ENCODE measurements around the gene ING5. TPM values are rescaled to one million over a fixed set of nuclear protein-coding genes. Genes with fewer than 3 reads are reported as not detected.

The ING5 gene
- total RNA-seq, 1 donor from 2014 or later, result 56.9 TPM

DNA sequence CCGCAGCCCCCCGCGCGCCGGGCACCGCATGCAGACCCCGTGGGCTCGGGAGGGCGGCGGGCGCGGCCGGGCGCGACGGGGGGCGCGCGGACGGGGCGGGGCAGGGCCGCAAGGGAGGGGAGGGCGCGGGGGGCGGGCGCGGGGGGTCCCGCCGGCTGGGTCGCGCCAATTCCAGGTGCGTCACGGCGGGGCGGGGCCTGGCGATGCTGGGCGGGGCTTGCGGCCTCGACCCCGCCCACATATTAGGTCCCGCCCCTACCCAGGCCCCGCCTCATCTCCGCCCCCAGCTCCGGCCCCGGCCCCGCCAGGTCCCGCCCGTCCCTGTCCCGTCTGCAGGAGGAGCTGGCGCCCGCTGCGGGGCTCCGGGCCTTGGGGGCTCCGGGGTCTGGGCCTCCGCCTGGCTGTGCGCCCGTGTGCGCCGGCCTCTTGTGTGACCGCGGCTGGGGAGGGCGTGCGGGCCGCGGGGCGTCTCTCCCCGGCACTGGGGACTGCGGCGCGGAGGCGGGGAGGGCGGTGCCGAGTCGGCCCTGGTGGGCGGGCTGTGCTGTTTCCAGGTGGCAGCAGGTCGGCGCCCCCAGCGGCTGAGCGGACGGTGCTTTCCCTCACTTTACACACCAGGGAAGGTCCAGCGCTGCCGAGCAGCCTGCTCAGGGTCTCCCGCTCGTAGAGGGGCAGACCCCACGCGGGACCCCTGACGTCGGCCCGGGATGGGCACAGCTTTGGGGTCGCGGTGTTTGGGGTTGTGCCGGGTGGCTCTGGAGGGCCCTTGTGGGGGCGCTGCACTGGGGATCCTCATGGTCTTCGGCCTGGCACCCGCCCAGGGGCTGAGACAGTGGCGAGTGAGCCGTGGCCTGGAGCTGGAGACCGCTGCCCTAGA is 554 bp downstream of the ING5 start:
- Mint-ChIP-seq H3K4me3 (peak overlapping the region; percentile 76), H3K27me3 (ENCODE audit: low read depth) (no peaks in the 10 kb centered on the region), H3K4me1 (peaks cover 10% of the 10 kb centered on the region), H3K36me3 (peaks cover 20% of the 10 kb centered on the region), H3K9me3 (peaks cover 7% of the 10 kb centered on the region), H3K27ac (peak overlapping the region; percentile 83)
- peak; percentile 80 to 93 for DNase-seq (ENCODE audit: low spot score in 2 of 2, unreplicated experiment in 2 of 2)
- TF ChIP-seq, protein P1, sequence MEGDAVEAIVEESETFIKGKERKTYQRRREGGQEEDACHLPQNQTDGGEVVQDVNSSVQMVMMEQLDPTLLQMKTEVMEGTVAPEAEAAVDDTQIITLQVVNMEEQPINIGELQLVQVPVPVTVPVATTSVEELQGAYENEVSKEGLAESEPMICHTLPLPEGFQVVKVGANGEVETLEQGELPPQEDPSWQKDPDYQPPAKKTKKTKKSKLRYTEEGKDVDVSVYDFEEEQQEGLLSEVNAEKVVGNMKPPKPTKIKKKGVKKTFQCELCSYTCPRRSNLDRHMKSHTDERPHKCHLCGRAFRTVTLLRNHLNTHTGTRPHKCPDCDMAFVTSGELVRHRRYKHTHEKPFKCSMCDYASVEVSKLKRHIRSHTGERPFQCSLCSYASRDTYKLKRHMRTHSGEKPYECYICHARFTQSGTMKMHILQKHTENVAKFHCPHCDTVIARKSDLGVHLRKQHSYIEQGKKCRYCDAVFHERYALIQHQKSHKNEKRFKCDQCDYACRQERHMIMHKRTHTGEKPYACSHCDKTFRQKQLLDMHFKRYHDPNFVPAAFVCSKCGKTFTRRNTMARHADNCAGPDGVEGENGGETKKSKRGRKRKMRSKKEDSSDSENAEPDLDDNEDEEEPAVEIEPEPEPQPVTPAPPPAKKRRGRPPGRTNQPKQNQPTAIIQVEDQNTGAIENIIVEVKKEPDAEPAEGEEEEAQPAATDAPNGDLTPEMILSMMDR (IDR thresholded peaks at IDR 0.05; ENCODE audit: unreplicated experiment), result no peak

DNA sequence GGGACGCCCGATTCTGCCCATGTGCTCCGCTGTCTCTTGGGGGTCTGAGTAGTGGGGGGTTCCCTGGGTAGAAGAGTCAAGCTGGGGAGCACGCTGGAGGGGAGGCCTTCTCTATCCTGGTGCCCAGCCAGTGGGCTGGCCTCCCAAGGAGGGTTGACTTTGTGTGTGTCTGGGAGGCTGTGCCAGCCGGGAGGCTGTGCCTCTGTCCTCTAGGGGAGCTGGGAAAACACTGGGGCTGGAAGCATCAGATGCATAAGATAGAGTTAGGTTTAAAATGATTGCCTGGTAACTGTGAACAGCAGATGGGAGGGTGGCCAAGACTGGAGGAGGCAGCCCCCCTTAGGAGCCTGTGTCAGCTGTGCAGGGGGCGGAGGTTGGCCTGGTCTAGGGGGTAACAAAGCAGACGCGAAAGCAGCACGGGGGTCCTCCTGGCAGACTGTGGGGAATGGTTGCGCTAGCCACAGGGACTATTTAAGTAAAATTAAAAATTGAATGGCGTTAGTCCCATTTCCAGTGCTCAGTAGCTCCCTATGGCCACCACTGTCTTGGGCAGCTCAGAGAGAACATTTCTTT is 1.3 kb downstream of the ING5 start:
- peaks cover 7% of the 10 kb centered on the region for H3K9me3 Mint-ChIP-seq
- no peaks in the 10 kb centered on the region for H3K27me3 Mint-ChIP-seq (ENCODE audit: low read depth)
- H3K36me3 Mint-ChIP-seq, result peaks cover 25% of the 10 kb centered on the region
- TF ChIP-seq, protein P1 (IDR thresholded peaks at IDR 0.05; ENCODE audit: unreplicated experiment), result no peak
- peak overlapping the region; percentile 76 for H3K4me3 Mint-ChIP-seq
- DNase-seq (ENCODE audit: low spot score in 2 of 2, unreplicated experiment in 2 of 2), result no peak
- H3K27ac Mint-ChIP-seq, result peak overlapping the region; percentile 83
- H3K4me1 Mint-ChIP-seq, result peaks cover 8% of the 10 kb centered on the region

DNA sequence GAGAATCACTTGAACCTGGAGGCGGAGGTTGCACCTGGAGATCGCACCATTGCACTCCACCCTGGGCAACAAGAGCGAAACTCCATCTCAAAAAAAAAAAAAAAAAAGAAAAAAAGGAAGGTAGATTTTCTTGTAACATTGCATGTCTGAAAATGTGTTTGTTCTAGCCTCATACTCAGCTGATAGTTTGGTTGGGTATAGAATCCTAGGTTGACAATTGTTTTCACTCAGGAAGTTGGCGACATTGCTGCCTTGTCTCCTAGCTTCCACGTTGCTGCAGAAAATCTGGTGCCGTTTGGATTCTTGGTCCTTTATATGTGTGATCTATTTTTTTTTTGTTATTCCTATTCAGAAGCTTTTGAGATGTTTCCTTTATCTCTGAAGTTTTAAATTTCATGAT is 4.7 kb downstream of the ING5 start:
- Mint-ChIP-seq H3K9me3 (peaks cover 7% of the 10 kb centered on the region), H3K4me1 (peaks cover 6% of the 10 kb centered on the region), H3K27me3 (ENCODE audit: low read depth) (no peaks in the 10 kb centered on the region), H3K4me3 (no peak overlapping the region), H3K27ac (no peak overlapping the region), H3K36me3 (peaks cover 44% of the 10 kb centered on the region)
- TF ChIP-seq, protein P1 (IDR thresholded peaks at IDR 0.05; ENCODE audit: unreplicated experiment), result no peak
- no peak for DNase-seq (ENCODE audit: low spot score in 2 of 2, unreplicated experiment in 2 of 2)

DNA sequence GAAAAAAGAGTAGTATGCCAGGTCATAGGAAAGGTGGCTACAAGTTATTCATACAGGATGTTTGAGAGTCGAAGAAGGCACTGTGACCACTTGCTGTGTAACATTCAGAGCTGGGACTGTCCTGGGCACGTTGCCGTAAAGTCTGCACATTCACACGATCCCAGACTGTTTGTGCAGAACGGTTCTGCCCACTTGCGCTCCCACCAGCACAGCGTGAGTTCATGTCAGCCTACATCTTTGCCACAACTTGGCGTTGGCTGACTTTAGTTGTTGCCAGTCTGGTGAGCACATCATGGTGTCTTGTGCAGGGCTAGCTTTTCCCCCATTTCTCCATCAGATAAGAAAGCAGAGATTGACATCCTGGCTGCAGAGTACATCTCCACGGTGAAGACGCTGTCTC is 7.0 kb downstream of the ING5 start:
- Mint-ChIP-seq H3K27me3 (ENCODE audit: low read depth) (no peaks in the 10 kb centered on the region), H3K4me1 (no peaks in the 10 kb centered on the region), H3K4me3 (no peak overlapping the region), H3K9me3 (peaks cover 8% of the 10 kb centered on the region), H3K36me3 (peaks cover 59% of the 10 kb centered on the region), H3K27ac (no peak overlapping the region)
- no peak for DNase-seq (ENCODE audit: low spot score in 2 of 2, unreplicated experiment in 2 of 2)
- TF ChIP-seq, protein P1 (IDR thresholded peaks at IDR 0.05; ENCODE audit: unreplicated experiment), result no peak

DNA sequence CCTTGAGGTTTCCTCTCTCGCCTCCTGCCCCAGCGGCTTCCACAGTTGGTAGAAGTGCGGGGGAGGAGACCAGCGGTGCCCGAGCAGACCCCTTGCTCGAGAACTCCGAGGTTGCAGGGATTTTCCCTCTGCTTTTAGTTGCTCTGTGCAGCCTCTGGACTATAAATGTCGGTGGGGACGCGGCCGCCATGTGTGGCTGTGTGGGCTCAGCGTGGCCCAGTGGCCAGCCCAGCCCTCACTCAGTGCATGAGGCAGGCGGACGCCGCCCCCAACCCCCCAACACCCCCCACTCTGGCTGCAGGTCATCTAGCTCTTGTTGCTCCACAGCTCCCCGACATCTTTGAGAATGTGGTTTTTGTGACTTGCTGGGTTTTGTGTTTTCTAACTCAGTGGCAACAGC is 17.3 kb downstream of the ING5 start:
- Mint-ChIP-seq H3K4me3 (no peak overlapping the region), H3K36me3 (peaks cover 64% of the 10 kb centered on the region), H3K9me3 (peaks cover 30% of the 10 kb centered on the region), H3K27ac (no peak overlapping the region), H3K27me3 (ENCODE audit: low read depth) (no peaks in the 10 kb centered on the region), H3K4me1 (no peaks in the 10 kb centered on the region)
- no peak for DNase-seq (ENCODE audit: low spot score in 2 of 2, unreplicated experiment in 2 of 2)
- TF ChIP-seq, protein P1 (IDR thresholded peaks at IDR 0.05; ENCODE audit: unreplicated experiment), result no peak
